ENCODE data around the gene NUCB2.

Gene NUCB2

GRCh38 chr11:17314904-17315426 lies 38.4 kb downstream of the NUCB2 start:
- H3K4me3 ChIP-seq = no peak overlapping the region
- no peak overlapping the region for H3K27ac ChIP-seq

GRCh38 chr11:17328871-17329494 lies 52.4 kb downstream of the NUCB2 start:
- no peak overlapping the region for H3K27ac ChIP-seq

GRCh38 chr11:17331669-17332068 lies 55.1 kb downstream of the NUCB2 start:
- Histone ChIP-seq H3K4me3 (no peak overlapping the region), H3K27ac (no peak overlapping the region)

More at GRCh38 chr11:17328871-17329494, 52.4 kb downstream of the NUCB2 start:
- H3K4me3 ChIP-seq = no peak overlapping the region

GRCh38 chr11:17333799-17334586 lies 57.5 kb downstream of the NUCB2 start:
- H3K4me3 ChIP-seq = no peak overlapping the region
- H3K27ac ChIP-seq = peak overlapping the region in 1 of 21 experiments; percentile 6

- H3K4me3 ChIP-seq = no peak overlapping the region
- H3K27ac ChIP-seq = no peak overlapping the region
Observed at GRCh38 chr11:17343257-17343656, 66.7 kb downstream of the NUCB2 start.

- no peak overlapping the region for H3K4me3 ChIP-seq
- H3K27ac ChIP-seq = no peak overlapping the region
Observed at GRCh38 chr11:17343907-17344306, 67.4 kb downstream of the NUCB2 start.

GRCh38 chr11:17347676-17348075 lies 71.1 kb downstream of the NUCB2 start:
- Histone ChIP-seq H3K27ac (no peak overlapping the region), H3K4me3 (no peak overlapping the region)

GRCh38 chr11:17350455-17351171 lies 74.1 kb downstream of the NUCB2 start:
- H3K4me3 ChIP-seq = no peak overlapping the region
- H3K27ac ChIP-seq = no peak overlapping the region

GRCh38 chr11:17351172-17351509 lies 74.6 kb downstream of the NUCB2 start:
- H3K4me3 ChIP-seq = peak overlapping the region; percentile 47 to 78 (median 59)
- peak overlapping the region in 3 of 21 experiments; percentile 32 to 60 (median 59) for H3K27ac ChIP-seq

- H3K27ac ChIP-seq = peak within 1 kb of the TSS in 10 of 21 experiments; percentile 18 to 81 (median 48)
Observed at GRCh38 chr11:17351510-17352176, 75.1 kb downstream of the NUCB2 start, which contains the start of gene NCR3LG1. Gene NCR3LG1, plus strand, starts transcription at chr11:17351800. Its CDS starts 170 bp downstream, at chr11:17351970.

GRCh38 chr11:17352950-17353820 lies 76.6 kb downstream of the NUCB2 start:
- Histone ChIP-seq H3K4me3 (peak overlapping the region; percentile 47 to 78 (median 59)), H3K27ac (peak overlapping the region in 18 of 21 experiments; percentile 16 to 83 (median 58))

More at GRCh38 chr11:17351510-17352176, 75.1 kb downstream of the NUCB2 start, which contains the start of gene NCR3LG1:
- H3K4me3 ChIP-seq = peak within 1 kb of the TSS; percentile 47 to 78 (median 59)

- H3K27ac ChIP-seq = peak overlapping the region in 13 of 21 experiments; percentile 16 to 83 (median 59)
- peak overlapping the region; percentile 47 to 78 (median 59) for H3K4me3 ChIP-seq
Observed at GRCh38 chr11:17353821-17354600, 77.5 kb downstream of the NUCB2 start.

GRCh38 chr11:17354601-17354991 lies 78.1 kb downstream of the NUCB2 start:
- H3K4me3 ChIP-seq = no peak overlapping the region
- no peak overlapping the region for H3K27ac ChIP-seq

- no peak overlapping the region for H3K27ac ChIP-seq
Observed at GRCh38 chr11:17366495-17366894, 90.0 kb downstream of the NUCB2 start.

GRCh38 chr11:17368551-17368950 lies 92.0 kb downstream of the NUCB2 start:
- no peak overlapping the region for H3K27ac ChIP-seq
- H3K4me3 ChIP-seq = no peak overlapping the region

More at GRCh38 chr11:17366495-17366894, 90.0 kb downstream of the NUCB2 start:
- no peak overlapping the region for H3K4me3 ChIP-seq

GRCh38 chr11:17369094-17369493 lies 92.6 kb downstream of the NUCB2 start:
- Histone ChIP-seq H3K27ac (no peak overlapping the region), H3K4me3 (no peak overlapping the region)

- H3K4me3 ChIP-seq = no peak overlapping the region
- H3K27ac ChIP-seq = no peak overlapping the region
Observed at GRCh38 chr11:17369684-17370243, 93.2 kb downstream of the NUCB2 start.

Data from skin epidermis (tissue), 12 donors.